Esophagus muscularis mucosa (tissue), 3 donors: ENCODE results near the gene UBE2L3.

Experiments used
- CTCF ChIP-seq, 3 experiments: fragments of 200-600 bp in 2 of 3; fragments of 450-650 bp in 1 of 3; sonication (generic) in 2 of 3; IDR thresholded peaks; one replicate each; pipeline ENCODE4 v1.5.1; 2017 to 2019; ENCODE audit warnings: antibody characterized with exemption in 3 of 3, mild to moderate bottlenecking in 2 of 3, moderate library complexity in 1 of 3
- POLR2AphosphoS5 ChIP-seq, 2 donors: sonication (generic); formaldehyde crosslinking; IDR thresholded peaks; one replicate each; pipeline ENCODE4 v1.6.1; 2017; ENCODE audit warnings: antibody characterized with exemption in 2 of 2

GRCh38 chr22:21573293-21573734 lies 5.8 kb downstream of the UBE2L3 start:
- no peak for TF ChIP-seq CTCF (IDR thresholded peaks at IDR 0.05)
- TF ChIP-seq POLR2AphosphoS5 (IDR thresholded peaks at IDR 0.05), result no peak
